A204.1 (cell line): ENCODE data around the gene PSMG1.
A peak's percentile ranks its signal among the peaks of the same experiment; 100 is the strongest.
"Not testable (repeated sequence)": the region's sequence is repeated elsewhere in the genome, so short reads cannot be mapped to it uniquely, and the experiment has no call there.

Experiments used
- FAIRE-seq: peaks from 2 replicates; lab custom pipeline; 2012; peaks lifted over from hg19 to GRCh38; lab: Jason Lieb, UNC

Gene PSMG1

GRCh38 chr21:39183272-39184049, at the start of gene PSMG1:
Gene PSMG1 (minus strand): TSS chr21:39183451. CDS start chr21:39183385, 66 bp downstream.
- FAIRE-seq = no peak

GRCh38 chr21:39232861-39233291, 49.6 kb upstream of the PSMG1 start:
- no peak for FAIRE-seq

- no peak for FAIRE-seq
These were observed 41.7 kb upstream of the PSMG1 start for GRCh38 chr21:39224930-39225329.

- no peak for FAIRE-seq
These were observed 38.8 kb upstream of the PSMG1 start for GRCh38 chr21:39221997-39222486.

- no peak for FAIRE-seq
These were observed 38.2 kb upstream of the PSMG1 start for GRCh38 chr21:39221282-39221996.

- not testable (repeated sequence) for FAIRE-seq
These were observed 37.6 kb upstream of the PSMG1 start for GRCh38 chr21:39220875-39221274.

- no peak for FAIRE-seq
These were observed 36.9 kb upstream of the PSMG1 start for GRCh38 chr21:39220150-39220549.

- FAIRE-seq = no peak
These were observed 34.8 kb upstream of the PSMG1 start for GRCh38 chr21:39218082-39218409.

GRCh38 chr21:39217356-39218081, 34.3 kb upstream of the PSMG1 start:
- FAIRE-seq = no peak

- FAIRE-seq = no peak
These were observed 33.0 kb upstream of the PSMG1 start for GRCh38 chr21:39216290-39216689.

- no peak for FAIRE-seq
These were observed 31.8 kb upstream of the PSMG1 start for GRCh38 chr21:39215078-39215477.

- no peak for FAIRE-seq
These were observed 26.1 kb upstream of the PSMG1 start for GRCh38 chr21:39209334-39209688.

- no peak for FAIRE-seq
These were observed 25.5 kb upstream of the PSMG1 start for GRCh38 chr21:39208624-39209333.

GRCh38 chr21:39204134-39204533, 20.9 kb upstream of the PSMG1 start:
- FAIRE-seq = peak; percentile 6

- no peak for FAIRE-seq
These were observed 15.5 kb upstream of the PSMG1 start for GRCh38 chr21:39198800-39199199.

- no peak for FAIRE-seq
These were observed 14.4 kb upstream of the PSMG1 start for GRCh38 chr21:39197448-39198233.

GRCh38 chr21:39196838-39197237, 13.6 kb upstream of the PSMG1 start:
- FAIRE-seq = no peak

- FAIRE-seq = no peak
These were observed 13.1 kb upstream of the PSMG1 start for GRCh38 chr21:39196310-39196709.

- FAIRE-seq = no peak
These were observed 10.1 kb upstream of the PSMG1 start for GRCh38 chr21:39193380-39193779.

GRCh38 chr21:39189857-39190604, 6.8 kb upstream of the PSMG1 start:
- no peak for FAIRE-seq
